Measurements from ENCODE around the gene MYRIP.
A peak's percentile ranks its signal among the peaks of the same experiment; 100 is the strongest.

Gene MYRIP

DNA sequence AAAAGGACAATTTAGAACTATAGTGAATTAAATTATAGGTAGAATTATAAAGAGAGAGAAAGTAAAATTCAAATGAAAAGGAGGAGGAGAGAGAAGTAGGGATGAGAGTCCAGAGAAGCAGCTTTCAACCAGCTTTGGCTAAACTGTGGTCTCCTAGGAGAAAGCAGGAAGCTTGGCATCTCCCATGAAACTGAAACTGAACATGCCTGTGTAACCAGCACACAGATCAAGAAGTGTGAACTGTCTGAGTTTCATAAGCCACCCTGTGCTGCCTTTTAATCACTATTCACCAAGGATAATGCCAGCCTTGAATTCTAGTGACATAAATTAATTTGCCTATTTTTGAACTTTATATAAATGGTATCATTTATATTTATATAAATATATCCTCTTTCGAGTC is 128.5 kb downstream of the MYRIP start:
- Mint-ChIP-seq H3K4me3 (no peak overlapping the region), H3K36me3 (ENCODE audit: low read depth) (no peaks in the 10 kb centered on the region), H3K4me1 (no peaks in the 10 kb centered on the region), H3K27ac (no peak overlapping the region), H3K27me3 (ENCODE audit: low read depth) (no peaks in the 10 kb centered on the region), H3K9me3 (no peaks in the 10 kb centered on the region)
- TF ChIP-seq CTCF (IDR thresholded peaks at IDR 0.05; ENCODE audit: unreplicated experiment in 3 of 3) = no peak

DNA sequence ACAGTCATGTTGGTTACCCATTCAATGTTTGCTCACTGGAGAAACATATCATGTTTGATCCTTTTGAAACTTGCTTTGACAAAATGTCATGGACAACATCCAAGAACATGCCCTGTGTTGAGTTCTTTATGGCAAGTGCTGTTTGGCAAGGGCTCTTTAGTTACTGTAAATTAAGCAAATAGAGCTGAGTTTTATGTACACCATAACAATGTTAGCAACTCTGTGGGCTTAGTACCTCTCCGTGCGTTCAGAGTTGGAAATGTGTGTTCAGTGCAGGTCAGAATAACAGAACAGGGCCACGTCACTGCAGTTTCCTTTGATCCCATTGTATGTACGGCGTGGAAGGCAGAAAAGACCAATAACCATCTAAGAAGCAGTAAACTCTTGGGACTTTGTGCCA is 132.5 kb downstream of the MYRIP start:
- no peaks in the 10 kb centered on the region for H3K9me3 Mint-ChIP-seq
- H3K4me1 Mint-ChIP-seq = no peaks in the 10 kb centered on the region
- TF ChIP-seq CTCF (IDR thresholded peaks at IDR 0.05; ENCODE audit: unreplicated experiment in 3 of 3) = no peak
- H3K4me3 Mint-ChIP-seq = no peak overlapping the region
- peaks cover 3% of the 10 kb centered on the region for H3K27me3 Mint-ChIP-seq (ENCODE audit: low read depth)
- H3K36me3 Mint-ChIP-seq (ENCODE audit: low read depth) = no peaks in the 10 kb centered on the region
- no peak overlapping the region for H3K27ac Mint-ChIP-seq

DNA sequence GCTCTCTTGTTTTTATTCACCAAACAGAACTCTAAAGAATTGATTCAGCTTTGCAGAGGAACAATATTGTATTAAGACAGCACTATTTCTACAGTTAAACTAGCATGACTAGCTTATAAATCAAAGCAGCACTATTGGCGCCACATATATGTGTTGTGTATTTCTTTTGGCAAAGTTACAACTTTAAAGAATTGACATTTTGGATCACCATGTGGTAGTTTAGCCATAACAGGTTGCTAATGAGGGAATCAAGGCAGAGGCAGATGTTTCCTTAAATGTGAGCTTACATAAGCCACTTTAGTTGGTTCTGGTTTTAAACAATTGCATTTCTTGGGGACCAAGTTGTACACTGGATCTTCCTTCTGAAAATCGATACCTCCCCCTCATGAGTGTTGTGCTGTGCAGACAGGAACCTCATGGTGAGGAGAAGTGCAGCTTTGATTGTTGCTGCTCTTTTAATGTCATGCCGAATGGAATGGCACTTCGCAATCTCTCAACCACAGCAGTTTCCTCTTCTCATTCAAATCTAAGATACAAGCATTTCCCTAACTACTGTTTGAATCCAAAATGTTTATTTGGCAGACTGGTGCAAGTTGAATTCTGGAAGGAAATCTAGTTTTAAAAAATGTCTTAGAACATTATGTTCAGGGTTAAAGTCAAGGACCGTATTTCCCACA is 151.2 kb downstream of the MYRIP start:
- no peak overlapping the region for H3K4me3 Mint-ChIP-seq
- TF ChIP-seq CTCF (IDR thresholded peaks at IDR 0.05; ENCODE audit: unreplicated experiment in 3 of 3) = no peak
- peaks cover 10% of the 10 kb centered on the region for H3K9me3 Mint-ChIP-seq
- H3K27ac Mint-ChIP-seq = peak overlapping the region in 1 of 3 experiments; percentile 15
- H3K4me1 Mint-ChIP-seq = peaks cover 18% of the 10 kb centered on the region
- no peaks in the 10 kb centered on the region for H3K36me3 Mint-ChIP-seq (ENCODE audit: low read depth)
- H3K27me3 Mint-ChIP-seq (ENCODE audit: low read depth) = no peaks in the 10 kb centered on the region

- H3K27me3 Mint-ChIP-seq (ENCODE audit: low read depth) = no peaks in the 10 kb centered on the region
- H3K4me3 Mint-ChIP-seq = no peak overlapping the region
- no peaks in the 10 kb centered on the region for H3K36me3 Mint-ChIP-seq (ENCODE audit: low read depth)
- no peak for TF ChIP-seq CTCF (IDR thresholded peaks at IDR 0.05; ENCODE audit: unreplicated experiment in 3 of 3)
- peaks cover 18% of the 10 kb centered on the region for H3K4me1 Mint-ChIP-seq
- peak overlapping the region in 1 of 3 experiments; percentile 15 for H3K27ac Mint-ChIP-seq
- H3K9me3 Mint-ChIP-seq = peaks cover 7% of the 10 kb centered on the region
These were observed 151.8 kb downstream of the MYRIP start for GRCh38 chr3:39961230-39961629.

DNA sequence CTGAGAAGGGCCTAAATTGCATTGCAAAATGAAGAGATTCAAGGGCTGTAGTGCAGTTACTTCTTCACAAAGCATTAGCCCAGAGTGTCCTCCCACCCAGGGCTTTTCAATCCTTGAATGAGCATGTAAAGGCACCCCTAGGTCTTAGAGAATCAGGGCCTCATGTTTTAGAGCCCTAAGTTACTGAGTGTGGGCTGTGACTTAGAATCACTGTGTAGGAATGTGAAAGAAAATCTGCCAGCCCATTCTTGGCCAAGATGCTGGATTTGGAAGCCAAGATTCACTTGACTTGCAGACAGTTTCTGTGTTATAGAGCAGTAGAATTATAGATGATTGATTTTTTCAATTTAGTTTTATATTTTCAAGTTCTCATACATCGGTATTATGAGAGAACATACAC is 153.2 kb downstream of the MYRIP start:
- H3K27ac Mint-ChIP-seq = no peak overlapping the region
- no peaks in the 10 kb centered on the region for H3K27me3 Mint-ChIP-seq (ENCODE audit: low read depth)
- peaks cover 18% of the 10 kb centered on the region for H3K4me1 Mint-ChIP-seq
- no peaks in the 10 kb centered on the region for H3K36me3 Mint-ChIP-seq (ENCODE audit: low read depth)
- H3K9me3 Mint-ChIP-seq = peaks cover 2% of the 10 kb centered on the region
- TF ChIP-seq CTCF (IDR thresholded peaks at IDR 0.05; ENCODE audit: unreplicated experiment in 3 of 3) = no peak
- H3K4me3 Mint-ChIP-seq = no peak overlapping the region

DNA sequence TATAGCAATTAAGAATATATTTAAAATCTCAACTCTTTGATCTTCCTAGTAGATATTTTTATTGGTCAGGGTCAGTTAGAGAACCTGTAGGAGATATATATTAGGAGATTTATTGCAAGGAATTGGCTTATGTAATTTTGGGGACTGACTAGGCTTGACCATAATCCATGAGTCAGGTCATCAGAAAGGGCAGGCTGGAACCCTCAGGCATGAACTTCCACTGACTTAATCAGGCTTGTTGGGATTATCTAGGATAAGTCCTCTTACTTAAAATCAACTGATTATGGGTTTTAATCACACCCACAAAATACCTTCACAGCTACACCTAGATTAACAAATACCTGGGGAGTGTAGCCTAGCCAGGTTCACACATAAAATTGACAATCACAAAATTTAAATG is 156.1 kb downstream of the MYRIP start:
- no peak for TF ChIP-seq CTCF (IDR thresholded peaks at IDR 0.05; ENCODE audit: unreplicated experiment in 3 of 3)
- Mint-ChIP-seq H3K27me3 (ENCODE audit: low read depth) (no peaks in the 10 kb centered on the region), H3K27ac (no peak overlapping the region), H3K36me3 (ENCODE audit: low read depth) (no peaks in the 10 kb centered on the region), H3K4me1 (peaks cover 16% of the 10 kb centered on the region), H3K4me3 (no peak overlapping the region), H3K9me3 (peaks cover 6% of the 10 kb centered on the region)
